A549 treated with AZD9567 at 1 μM for 4 hours (cell line): ENCODE data around the gene RABEP1. TPM values are rescaled to one million over a fixed set of nuclear protein-coding genes. Genes with fewer than 3 reads are reported as not detected.

Experiments used
- total RNA-seq: library from RNA; stranded (reverse); fragments of 200-300 nt; extraction: Qiagen RNA extraction; gene quantifications from 5 replicates; pipeline ENCODE4 v1.2.3, GENCODE V29; 2022; ENCODE audit not compliant: insufficient read depth

Gene RABEP1
- total RNA-seq, result 27.9 to 43.9 TPM (median 41.2 TPM) in 5 replicates

DNA sequence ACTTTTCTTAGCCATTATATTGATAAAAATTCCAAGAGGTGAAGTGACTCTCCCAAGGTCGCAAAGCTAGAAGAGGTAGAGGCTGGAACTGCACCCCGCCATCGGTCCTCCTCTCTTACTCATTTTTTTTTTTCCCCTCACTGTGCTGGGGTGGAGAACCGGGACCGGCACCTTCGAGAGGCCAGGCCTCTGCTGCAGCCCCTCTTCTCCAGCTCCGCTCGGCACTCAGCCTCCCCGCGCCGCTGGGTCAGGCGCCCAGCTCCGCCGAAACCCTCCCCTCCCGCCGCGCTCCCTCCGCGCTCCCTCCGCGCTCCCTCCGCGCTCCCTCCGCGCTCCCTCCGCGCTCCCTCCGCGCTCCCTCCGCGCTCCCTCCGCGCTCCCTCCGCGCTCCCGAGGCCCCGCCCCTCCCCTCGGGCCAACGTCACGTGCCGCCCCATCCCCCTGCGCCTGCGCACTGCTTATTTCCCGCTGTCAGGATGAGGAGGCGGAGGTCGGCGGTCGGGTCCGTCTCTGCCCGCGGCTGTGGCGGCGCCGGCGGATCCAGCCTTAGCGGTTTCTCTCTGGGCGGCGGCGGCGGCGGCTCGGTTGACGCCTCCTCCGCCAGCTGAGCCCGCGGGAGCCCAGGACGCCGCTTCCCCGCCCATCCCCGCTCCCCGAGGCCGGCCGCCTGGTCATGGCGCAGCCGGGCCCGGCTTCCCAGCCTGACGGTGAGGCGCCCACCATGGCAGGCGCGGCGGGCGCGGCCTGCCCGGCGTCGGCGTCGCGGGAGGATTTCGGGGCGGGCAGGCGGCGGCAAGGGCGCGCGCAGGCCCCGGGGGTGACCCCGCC is at the start of gene RABEP1:
TSS of gene RABEP1 (plus strand) at position 471 of the 828 bp plus-strand sequence. CDS start at position 674, 203 bp downstream.

DNA sequence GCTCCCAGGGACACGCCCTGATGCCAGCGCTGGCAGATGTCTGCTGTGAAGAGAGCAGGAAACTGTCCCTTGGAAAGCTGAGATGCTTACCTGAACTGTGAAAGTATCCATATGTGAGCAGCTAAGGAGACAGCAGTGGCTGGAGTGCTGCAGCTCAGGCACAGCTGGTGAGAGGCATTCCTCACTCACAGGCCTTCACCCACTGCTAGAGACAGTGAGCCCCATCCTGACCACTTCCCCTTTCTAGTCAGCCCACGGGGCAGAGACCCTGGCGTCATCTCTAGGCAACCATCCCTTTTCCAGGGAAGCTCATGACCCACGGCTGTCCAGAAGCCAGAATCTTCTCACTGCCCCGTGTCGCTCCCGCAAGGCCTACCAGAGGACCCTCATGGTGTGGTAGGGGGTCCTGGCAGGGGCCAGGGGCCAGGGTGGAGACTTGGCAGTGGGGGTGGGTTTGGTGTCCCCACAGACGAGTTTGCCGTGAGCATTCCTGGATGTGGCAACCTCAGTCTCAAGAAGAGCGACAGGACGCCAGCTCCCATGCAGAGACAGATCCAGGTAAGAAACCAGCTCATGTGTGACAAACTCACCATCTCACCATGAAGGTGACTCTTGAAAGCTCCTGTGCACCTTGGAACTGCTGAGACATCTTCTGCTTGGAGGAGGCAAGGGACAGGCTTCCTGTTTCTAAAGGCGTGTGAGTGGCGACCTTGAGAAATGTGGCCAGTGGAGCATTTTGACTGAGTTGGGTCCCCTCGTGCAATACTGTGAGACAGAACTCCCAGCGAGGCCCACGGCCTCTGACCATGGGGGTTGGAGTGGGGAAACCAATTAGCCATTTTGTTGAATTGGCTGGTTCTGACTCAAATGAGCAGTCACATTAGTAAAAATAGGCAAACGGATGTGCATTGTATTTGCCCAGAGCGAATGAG is 47.2 kb upstream of the RABEP1 start, which contains the start of gene SCIMP:
TSS of gene SCIMP (minus strand) at position 216 of the 932 bp plus-strand sequence. CDS start at position 111, 105 bp downstream.

GRCh38 chr17:5419356-5419958 is 137.4 kb downstream of the RABEP1 start, which contains the start of gene NUP88:
Gene NUP88, minus strand, starts transcription at chr17:5419662. Its CDS starts 12 bp downstream, at chr17:5419650.

DNA sequence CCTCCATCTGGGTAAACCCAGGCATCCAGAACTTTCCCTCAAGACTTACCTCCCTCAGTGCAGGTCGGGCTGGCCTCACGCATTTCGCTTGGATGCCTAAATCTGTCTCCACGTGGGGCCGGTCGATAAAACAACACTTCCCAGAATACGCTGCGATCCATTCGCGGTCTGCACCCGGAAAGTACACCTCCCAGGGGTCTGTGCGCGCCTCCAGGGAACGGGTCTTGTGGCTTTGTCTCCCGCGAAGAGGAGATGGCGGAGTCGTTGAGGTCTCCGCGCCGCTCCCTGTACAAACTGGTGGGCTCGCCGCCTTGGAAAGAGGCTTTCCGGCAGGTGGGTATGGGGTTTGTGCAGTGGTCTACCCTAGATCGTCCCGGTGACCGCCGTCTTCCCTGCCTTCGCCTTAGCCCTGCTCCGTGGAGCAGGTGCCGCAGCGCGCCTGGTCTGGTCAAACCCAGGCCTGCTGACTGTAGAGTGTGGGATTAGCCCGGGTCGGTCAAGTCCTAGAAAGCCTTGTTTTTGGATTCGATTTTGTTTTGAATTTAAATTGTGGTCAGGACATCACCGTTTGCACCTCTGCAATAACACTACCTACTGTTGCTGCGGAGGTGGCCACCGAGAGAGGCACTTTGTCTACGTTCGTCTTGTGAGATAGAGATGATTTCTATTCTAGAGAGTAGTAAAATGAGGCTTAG is 138.0 kb downstream of the RABEP1 start, which contains the start of gene RPAIN:
TSS of gene RPAIN (plus strand) at position 224 of the 695 bp plus-strand sequence. CDS start at position 253, 29 bp downstream.

Other genes with a start within 250 kb of the RABEP1 start
- gene SLC52A1, start 246.9 kb upstream of the RABEP1 start, total RNA-seq, result 0.55 to 0.80 TPM (median 0.69 TPM) in 4 of 5 replicates, not detected in the other
- 0.85 to 1.8 TPM (median 1.1 TPM) in 5 replicates for gene ZFP3, start 203.8 kb upstream of the RABEP1 start, total RNA-seq
- 3.3 to 10.3 TPM (median 4.1 TPM) in 5 replicates for gene ZNF232, start 170.4 kb upstream of the RABEP1 start, total RNA-seq
- 0.01 to 0.05 TPM (median 0.03 TPM) in 4 of 5 replicates, not detected in the other for gene USP6, start 166.3 kb upstream of the RABEP1 start, total RNA-seq
- 1.3 to 1.9 TPM (median 1.4 TPM) in 5 replicates for gene ZNF594, start 90.4 kb upstream of the RABEP1 start, total RNA-seq
- gene SCIMP, start 47.4 kb upstream of the RABEP1 start, total RNA-seq, result not detected in 5 replicates
- 75.5 to 144 TPM (median 84.8 TPM) in 5 replicates for gene NUP88, start 137.4 kb downstream of the RABEP1 start, total RNA-seq
- 34.5 to 42.1 TPM (median 35.9 TPM) in 5 replicates for gene RPAIN, start 137.9 kb downstream of the RABEP1 start, total RNA-seq
- 521 to 583 TPM (median 568 TPM) in 5 replicates for gene C1QBP, start 156.9 kb downstream of the RABEP1 start, total RNA-seq
- 23.1 to 30.9 TPM (median 29.2 TPM) in 5 replicates for gene DHX33, start 186.7 kb downstream of the RABEP1 start, total RNA-seq
- gene DERL2, start 203.9 kb downstream of the RABEP1 start, total RNA-seq, result 104 to 112 TPM (median 110 TPM) in 5 replicates
- gene MIS12, start 204.3 kb downstream of the RABEP1 start, total RNA-seq, result 15.8 to 18.7 TPM (median 15.9 TPM) in 5 replicates